HEK293T (cell line): ENCODE data around the gene TEF.

Experiments
- ARNT ChIP-seq: fragments of 450-650 bp; IDR thresholded peaks from 2 replicates; pipeline ENCODE4 v1.6.1; 2017; ENCODE audit warnings: mild to moderate bottlenecking
- FOXA1 ChIP-seq: fragments of 450-650 bp; IDR thresholded peaks from 2 replicates; pipeline ENCODE4 v1.6.1; 2016; ENCODE audit warnings: mild to moderate bottlenecking
- NFRKB ChIP-seq: fragments of 450-650 bp; IDR thresholded peaks from 2 replicates; pipeline ENCODE4 v1.6.1; 2016; ENCODE audit warnings: mild to moderate bottlenecking, moderate library complexity

DNA sequence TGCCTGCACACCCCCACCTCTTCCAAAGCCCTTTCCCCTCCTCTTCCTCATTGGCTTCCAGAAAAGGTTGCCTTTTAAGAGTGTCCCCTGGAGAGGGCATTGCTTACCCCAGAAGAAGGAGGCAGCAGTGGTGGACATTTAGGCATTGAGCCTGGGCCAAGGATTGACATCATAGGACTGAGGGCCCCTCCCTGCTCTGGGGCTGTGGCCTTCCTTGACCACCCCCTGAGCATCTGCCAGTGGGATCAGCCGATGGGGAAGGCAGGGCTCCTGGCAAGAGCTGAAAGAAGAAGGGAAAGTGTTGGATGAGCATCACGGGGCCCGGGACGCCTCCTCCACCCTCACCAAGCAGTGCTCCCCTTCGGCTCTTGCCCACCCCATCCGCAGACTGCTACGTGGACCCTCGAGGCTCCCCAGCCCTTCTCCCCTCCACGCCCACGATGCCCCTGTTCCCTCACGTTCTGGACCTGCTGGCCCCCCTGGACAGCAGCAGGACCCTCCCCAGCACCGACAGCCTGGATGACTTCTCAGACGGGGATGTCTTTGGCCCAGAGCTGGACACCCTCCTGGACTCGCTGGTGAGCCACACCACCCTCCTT, 43.0 kb upstream of the TEF start:
- no peak for TF ChIP-seq FOXA1
- no peak for TF ChIP-seq ARNT
- no peak for TF ChIP-seq NFRKB
